Neural progenitor cell (in vitro differentiated cells): ENCODE data around the gene NXN.

Experiments used
- EZH2 ChIP-seq: fragments of 200-600 bp; sonication (generic); IDR thresholded peaks from 2 replicates; pipeline ENCODE4 v1.6.1; 2017; ENCODE audit warnings: antibody characterized with exemption, mild to moderate bottlenecking, moderate library complexity
- EZH2phosphoT487 ChIP-seq: fragments of 200-600 bp; sonication (generic); IDR thresholded peaks from 2 replicates; pipeline ENCODE4 v1.6.1; 2017; ENCODE audit warnings: antibody characterized with exemption
- TF ChIP-seq, protein P1 (sequence below): fragments of 200-600 bp; sonication (generic); IDR thresholded peaks from 2 replicates; pipeline ENCODE4 v1.5.1; 2017; ENCODE audit warnings: antibody characterized with exemption, mild to moderate bottlenecking

DNA sequence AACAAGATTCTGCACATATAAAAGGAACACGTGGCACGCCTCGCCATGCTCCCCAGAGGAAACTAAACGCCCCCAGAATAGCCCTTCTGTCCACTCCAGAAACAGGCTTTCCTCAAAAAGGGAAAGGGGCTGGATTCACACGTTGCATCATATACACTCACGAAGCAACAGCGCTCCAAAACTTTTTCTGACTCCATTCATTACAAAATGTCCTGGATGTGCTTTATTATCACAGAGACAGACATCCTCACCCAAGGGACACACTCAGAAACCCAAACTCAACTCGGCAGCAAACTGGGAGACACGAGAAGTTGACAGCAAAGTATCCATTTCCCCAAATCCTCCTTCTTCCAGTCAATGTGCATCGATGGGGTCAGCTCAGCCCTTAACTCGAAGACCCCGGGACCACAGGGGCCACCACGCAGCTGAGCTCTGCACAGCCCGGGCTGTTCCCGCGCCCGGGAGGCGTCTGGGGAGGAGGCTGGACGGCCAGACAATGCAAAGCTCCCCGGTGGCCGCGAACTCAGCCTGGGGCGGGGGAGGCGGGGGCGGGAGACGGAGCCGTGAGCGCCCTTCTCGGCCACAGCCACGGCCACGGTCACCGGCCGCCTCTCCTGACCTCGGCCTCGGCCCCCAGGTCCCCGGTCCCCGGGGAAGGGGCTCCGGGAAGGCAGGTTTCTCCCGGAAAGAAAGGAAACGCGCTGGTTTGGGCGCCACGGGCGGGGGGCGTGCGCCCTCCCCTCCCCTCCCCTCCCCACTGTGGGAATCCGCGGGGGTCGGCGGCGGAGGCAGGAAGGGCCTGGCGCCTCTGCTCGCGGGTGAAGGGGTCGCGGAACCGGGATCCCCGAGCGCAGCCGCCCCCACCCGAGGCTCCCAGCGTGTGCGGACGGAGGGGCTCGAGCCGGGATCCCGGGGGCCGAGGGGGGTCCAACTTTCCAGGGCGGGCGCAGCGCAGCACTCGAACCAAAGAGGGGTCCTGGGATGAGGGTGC, 1.2 kb downstream of the NXN start:
- TF ChIP-seq, protein P1, sequence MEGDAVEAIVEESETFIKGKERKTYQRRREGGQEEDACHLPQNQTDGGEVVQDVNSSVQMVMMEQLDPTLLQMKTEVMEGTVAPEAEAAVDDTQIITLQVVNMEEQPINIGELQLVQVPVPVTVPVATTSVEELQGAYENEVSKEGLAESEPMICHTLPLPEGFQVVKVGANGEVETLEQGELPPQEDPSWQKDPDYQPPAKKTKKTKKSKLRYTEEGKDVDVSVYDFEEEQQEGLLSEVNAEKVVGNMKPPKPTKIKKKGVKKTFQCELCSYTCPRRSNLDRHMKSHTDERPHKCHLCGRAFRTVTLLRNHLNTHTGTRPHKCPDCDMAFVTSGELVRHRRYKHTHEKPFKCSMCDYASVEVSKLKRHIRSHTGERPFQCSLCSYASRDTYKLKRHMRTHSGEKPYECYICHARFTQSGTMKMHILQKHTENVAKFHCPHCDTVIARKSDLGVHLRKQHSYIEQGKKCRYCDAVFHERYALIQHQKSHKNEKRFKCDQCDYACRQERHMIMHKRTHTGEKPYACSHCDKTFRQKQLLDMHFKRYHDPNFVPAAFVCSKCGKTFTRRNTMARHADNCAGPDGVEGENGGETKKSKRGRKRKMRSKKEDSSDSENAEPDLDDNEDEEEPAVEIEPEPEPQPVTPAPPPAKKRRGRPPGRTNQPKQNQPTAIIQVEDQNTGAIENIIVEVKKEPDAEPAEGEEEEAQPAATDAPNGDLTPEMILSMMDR = no peak
- TF ChIP-seq EZH2phosphoT487 (no peak), EZH2 (no peak)
